A549 (cell line): ENCODE data around the gene UNKL. TPM values are rescaled to one million over a fixed set of nuclear protein-coding genes. Genes with fewer than 3 reads are reported as not detected.

Experiments
- ATAC-seq, 2 experiments: fragments of 200-7000 bp in 1 of 2; fragments of >200 bp in 1 of 2; cut with Nextera tagmentation in 1 of 2; cut with Tn5 transposase in 1 of 2; 3 replicates each; pipeline versions ENCODE4 v1.8.0 to v1.9.1; 2018 to 2020; ENCODE audit warnings: mild to moderate bottlenecking in 1 of 2, moderate library complexity in 1 of 2
- CTCF ChIA-PET: fragments of 300-600 bp; sonication (Branson Sonifier 250); formaldehyde crosslinking; extraction: SDS; loops from one replicate; lab custom pipeline; 2021; ENCODE audit warnings: antibody characterized with exemption, inconsistent platforms; lab: Yijun Ruan, JAX
- POLR2A ChIA-PET: fragments of 350-600 bp; formaldehyde crosslinking; extraction: SDS; loops from one replicate; lab custom pipeline; 2021; ENCODE audit warnings: antibody characterized with exemption, inconsistent platforms; lab: Yijun Ruan, JAX
- DNase-seq, 2 experiments: peaks; one replicate each; pipeline versions ENCODE4 v3.0.0 to v3.0.0-alpha.2; 2011 to 2016; ENCODE audit warnings: low read depth in 1 of 2, low spot score in 1 of 2
- FAIRE-seq: peaks from 2 replicates; lab custom pipeline; 2011; peaks lifted over from hg19 to GRCh38; lab: Jason Lieb, UNC
- H3K27ac ChIP-seq, 2 experiments: fragments of >200 bp; sonication (Bioruptor Twin); formaldehyde crosslinking; 3 replicates each; pipeline ENCODE4 v1.5.1; 2016 to 2017
- H3K4me1 ChIP-seq: fragments of >200 bp; sonication (Bioruptor Twin); formaldehyde crosslinking; 3 replicates; pipeline ENCODE4 v1.6.1; 2016
- H3K4me2 ChIP-seq: fragments of >200 bp; sonication (Bioruptor Twin); formaldehyde crosslinking; 3 replicates; pipeline ENCODE4 v1.6.1; 2016
- H3K4me3 ChIP-seq: fragments of >200 bp; sonication (Bioruptor Twin); formaldehyde crosslinking; 3 replicates; pipeline ENCODE4 v1.5.1; 2016
- H3K9me3 ChIP-seq: fragments of >200 bp; sonication (Bioruptor Twin); formaldehyde crosslinking; 3 replicates; pipeline ENCODE4 v1.6.1; 2016
- BHLHE40 ChIP-seq: IDR thresholded peaks from 2 replicates; pipeline ENCODE4 v1.6.1; 2012; ENCODE audit warnings: low read depth, low read length, inconsistent platforms
- CBX2 ChIP-seq: fragments of 200-600 bp; sonication (generic); IDR thresholded peaks from 2 replicates; pipeline ENCODE4 v1.6.1; 2016; ENCODE audit warnings: low read depth, mild to moderate bottlenecking, borderline replicate concordance
- CHD2 ChIP-seq: fragments of 150-350 bp; IDR thresholded peaks from 2 replicates; pipeline ENCODE4 v1.6.1; 2014; ENCODE audit warnings: low read length; ENCODE audit not compliant: partially characterized antibody
- CHD4 ChIP-seq: fragments of 200-600 bp; sonication (generic); IDR thresholded peaks from 2 replicates; pipeline ENCODE4 v1.6.1; 2016; ENCODE audit warnings: antibody characterized with exemption, mild to moderate bottlenecking, borderline replicate concordance
- HOXB5 ChIP-seq: fragments of 250-450 bp; sonication (Bioruptor Pico); IDR thresholded peaks from 2 replicates; pipeline ENCODE4 v1.5.0; 2020; ENCODE audit warnings: mild to moderate bottlenecking, moderate library complexity
- JUN ChIP-seq, 2 experiments: fragments of >200 bp; sonication (Bioruptor Twin); formaldehyde crosslinking; IDR thresholded peaks; 2 replicates in 1 of 2; 3 replicates in 1 of 2; pipeline ENCODE4 v1.6.1; 2016 to 2017
- KDM5A ChIP-seq: fragments of 200-600 bp; sonication (generic); IDR thresholded peaks from 2 replicates; pipeline ENCODE4 v1.6.1; 2016; ENCODE audit warnings: antibody characterized with exemption, mild to moderate bottlenecking
- NPAS2 ChIP-seq: fragments of 250-450 bp; sonication (Bioruptor Pico); IDR thresholded peaks from 2 replicates; pipeline ENCODE4 v1.8.0; 2022; ENCODE audit warnings: mild to moderate bottlenecking, moderate library complexity, borderline replicate concordance
- POLR2A ChIP-seq: IDR thresholded peaks from 2 replicates; pipeline ENCODE4 v1.6.1; 2012; ENCODE audit warnings: mild to moderate bottlenecking, low read length
- RFX5 ChIP-seq: fragments of 450-650 bp; IDR thresholded peaks from 2 replicates; pipeline ENCODE4 v1.7.1; 2014; ENCODE audit warnings: antibody characterized with exemption, mild to moderate bottlenecking, moderate library complexity
- TFCP2L1 ChIP-seq: fragments of 250-450 bp; sonication (Bioruptor Pico); IDR thresholded peaks from 2 replicates; pipeline ENCODE4 v1.5.0; 2021; ENCODE audit warnings: mild to moderate bottlenecking
- TP53 ChIP-seq: fragments of 250-450 bp; sonication (Bioruptor Pico); IDR thresholded peaks from 2 replicates; pipeline ENCODE4 v1.5.0; 2021; ENCODE audit warnings: mild to moderate bottlenecking, moderate library complexity
- ZFP36 ChIP-seq: fragments of 450-650 bp; IDR thresholded peaks from 2 replicates; pipeline ENCODE4 v1.6.1; 2014; ENCODE audit warnings: borderline replicate concordance; ENCODE audit not compliant: partially characterized antibody
- WGBS: methylation state at CpG from one replicate; pipeline ENCODE4 v1.1.6; 2017; ENCODE audit errors: missing lambda C conversion rate; 5-methylcytosine and 5-hydroxymethylcytosine counted together
- polyA plus RNA-seq, 4 experiments: library from polyadenylated mRNA; depleted of rRNA in 3 of 4; stranded (reverse); fragments of >200 nt; fragmentation: RNase III in 1 of 4; extraction: RNeasy Plus Mini Kit Qiagen cat#74134 plus additional on column Dnase treatment in 1 of 4; gene quantifications; 2 replicates in 3 of 4; 3 replicates in 1 of 4; pipeline ENCODE4 v1.2.3, GENCODE V29; 2011 to 2017
- TF ChIP-seq, protein P1 (sequence below): fragments of 200-600 bp; sonication (generic); IDR thresholded peaks from 2 replicates; pipeline ENCODE4 v1.6.1; 2016; ENCODE audit warnings: antibody characterized with exemption, mild to moderate bottlenecking, moderate library complexity
- TF ChIP-seq, protein P2 (sequence below): fragments of >200 bp; sonication (Bioruptor Twin); formaldehyde crosslinking; IDR thresholded peaks from 3 replicates; pipeline ENCODE4 v1.6.1; 2016
- TF ChIP-seq, protein P3 (sequence below): fragments of >200 bp; sonication (Bioruptor Twin); formaldehyde crosslinking; IDR thresholded peaks from 3 replicates; pipeline ENCODE4 v1.5.1; 2016

The UNKL gene
- polyA plus RNA-seq, 2 of the 4 experiments (the other 2 are of a cell fraction) = 20.7 to 37.6 TPM

DNA sequence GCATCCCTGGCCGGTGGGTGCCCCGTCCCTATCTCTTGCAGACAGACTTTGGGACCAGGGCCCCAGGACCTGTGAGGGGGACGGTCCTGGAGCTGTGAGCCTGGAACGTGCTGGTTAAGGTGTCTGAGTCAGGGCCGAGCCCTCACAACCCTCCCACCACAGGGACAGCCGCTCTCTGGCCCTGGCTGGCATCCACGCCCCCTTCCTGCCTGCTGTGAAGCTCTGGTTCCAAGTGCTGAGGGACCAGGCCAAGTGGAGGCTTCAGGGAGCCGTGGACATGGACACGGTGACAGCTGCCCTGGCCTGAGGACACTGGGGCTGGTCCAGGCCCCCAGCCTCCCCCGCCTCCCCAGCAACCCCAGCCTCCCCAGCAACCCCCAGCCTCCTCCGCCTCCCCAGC is 69.4 kb downstream of the UNKL start:
- DNase-seq = no peak
- no peak overlapping the region for H3K27ac ChIP-seq
- H3K9me3 ChIP-seq = no peaks in the 10 kb centered on the region
- CTCF ChIA-PET = interaction anchor here (0.6 to 9.4 kb wide), 6 partner anchors 8 to 401 kb away, joined by 3 to 78 read pairs (median 4); partner anchors contain the start of gene UQCC4
- no peak for FAIRE-seq
- no peak for ATAC-seq
- H3K4me3 ChIP-seq = no peak overlapping the region
- TF ChIP-seq ZFP36 = no peak
- TF ChIP-seq BHLHE40 = no peak
- no peak for TF ChIP-seq CHD4
- TF ChIP-seq RFX5 = no peak
- TF ChIP-seq POLR2A = no peak
- no peak for TF ChIP-seq KDM5A
- TF ChIP-seq NPAS2 = no peak
- no peak for TF ChIP-seq TP53
- TF ChIP-seq HOXB5 (CRISPR knock-in tag) = no peak
- TF ChIP-seq CBX2 = no peak
- TF ChIP-seq JUN (IDR thresholded peaks at IDR 0.05) = no peak
- TF ChIP-seq, protein P1, sequence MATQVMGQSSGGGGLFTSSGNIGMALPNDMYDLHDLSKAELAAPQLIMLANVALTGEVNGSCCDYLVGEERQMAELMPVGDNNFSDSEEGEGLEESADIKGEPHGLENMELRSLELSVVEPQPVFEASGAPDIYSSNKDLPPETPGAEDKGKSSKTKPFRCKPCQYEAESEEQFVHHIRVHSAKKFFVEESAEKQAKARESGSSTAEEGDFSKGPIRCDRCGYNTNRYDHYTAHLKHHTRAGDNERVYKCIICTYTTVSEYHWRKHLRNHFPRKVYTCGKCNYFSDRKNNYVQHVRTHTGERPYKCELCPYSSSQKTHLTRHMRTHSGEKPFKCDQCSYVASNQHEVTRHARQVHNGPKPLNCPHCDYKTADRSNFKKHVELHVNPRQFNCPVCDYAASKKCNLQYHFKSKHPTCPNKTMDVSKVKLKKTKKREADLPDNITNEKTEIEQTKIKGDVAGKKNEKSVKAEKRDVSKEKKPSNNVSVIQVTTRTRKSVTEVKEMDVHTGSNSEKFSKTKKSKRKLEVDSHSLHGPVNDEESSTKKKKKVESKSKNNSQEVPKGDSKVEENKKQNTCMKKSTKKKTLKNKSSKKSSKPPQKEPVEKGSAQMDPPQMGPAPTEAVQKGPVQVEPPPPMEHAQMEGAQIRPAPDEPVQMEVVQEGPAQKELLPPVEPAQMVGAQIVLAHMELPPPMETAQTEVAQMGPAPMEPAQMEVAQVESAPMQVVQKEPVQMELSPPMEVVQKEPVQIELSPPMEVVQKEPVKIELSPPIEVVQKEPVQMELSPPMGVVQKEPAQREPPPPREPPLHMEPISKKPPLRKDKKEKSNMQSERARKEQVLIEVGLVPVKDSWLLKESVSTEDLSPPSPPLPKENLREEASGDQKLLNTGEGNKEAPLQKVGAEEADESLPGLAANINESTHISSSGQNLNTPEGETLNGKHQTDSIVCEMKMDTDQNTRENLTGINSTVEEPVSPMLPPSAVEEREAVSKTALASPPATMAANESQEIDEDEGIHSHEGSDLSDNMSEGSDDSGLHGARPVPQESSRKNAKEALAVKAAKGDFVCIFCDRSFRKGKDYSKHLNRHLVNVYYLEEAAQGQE = no peak
- TF ChIP-seq, protein P2, sequence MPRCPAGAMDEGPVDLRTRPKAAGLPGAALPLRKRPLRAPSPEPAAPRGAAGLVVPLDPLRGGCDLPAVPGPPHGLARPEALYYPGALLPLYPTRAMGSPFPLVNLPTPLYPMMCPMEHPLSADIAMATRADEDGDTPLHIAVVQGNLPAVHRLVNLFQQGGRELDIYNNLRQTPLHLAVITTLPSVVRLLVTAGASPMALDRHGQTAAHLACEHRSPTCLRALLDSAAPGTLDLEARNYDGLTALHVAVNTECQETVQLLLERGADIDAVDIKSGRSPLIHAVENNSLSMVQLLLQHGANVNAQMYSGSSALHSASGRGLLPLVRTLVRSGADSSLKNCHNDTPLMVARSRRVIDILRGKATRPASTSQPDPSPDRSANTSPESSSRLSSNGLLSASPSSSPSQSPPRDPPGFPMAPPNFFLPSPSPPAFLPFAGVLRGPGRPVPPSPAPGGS = no peak
- POLR2A ChIA-PET = interaction anchor here (0.5 to 1.6 kb wide), 2 partner anchors 40 to 64 kb away, joined by 3 read pairs; no protein-coding TSS in a partner anchor
- peaks cover 11% of the 10 kb centered on the region for H3K4me1 ChIP-seq
- no CpG with 5 or more reads among the region's 11 CpGs for WGBS
- no peak overlapping the region for H3K4me2 ChIP-seq

DNA sequence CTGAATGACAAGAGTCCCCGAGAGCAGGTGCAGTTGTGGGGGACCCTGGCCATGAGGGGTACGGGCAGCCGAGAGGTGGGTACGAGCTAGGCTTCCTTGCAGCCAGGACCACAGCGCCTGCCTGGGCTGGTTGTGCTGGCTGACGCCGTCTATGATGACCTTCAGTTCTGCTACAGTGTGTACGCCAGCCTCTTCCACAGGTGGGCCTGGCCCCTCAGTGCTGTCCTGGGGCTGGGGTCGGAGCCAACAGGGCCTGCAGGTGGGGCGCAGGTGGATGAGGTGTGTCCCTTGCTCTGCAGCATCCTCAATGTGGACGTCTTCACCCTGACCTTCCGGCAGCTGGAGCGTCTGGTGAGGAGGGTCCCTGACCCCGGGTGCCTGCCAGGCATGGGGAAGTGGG is 70.0 kb downstream of the UNKL start:
- H3K9me3 ChIP-seq = no peaks in the 10 kb centered on the region
- WGBS = 80% methylated on average over 12 of the region's 14 CpGs
- CTCF ChIA-PET = interaction anchor here (0.8 to 9.4 kb wide), 5 partner anchors 8 to 401 kb away, joined by 3 to 78 read pairs (median 4); partner anchors contain the start of gene UQCC4
- no peak for ATAC-seq
- DNase-seq = no peak
- TF ChIP-seq, protein P2 = no peak
- no peak for TF ChIP-seq CHD2
- TF ChIP-seq, protein P3, sequence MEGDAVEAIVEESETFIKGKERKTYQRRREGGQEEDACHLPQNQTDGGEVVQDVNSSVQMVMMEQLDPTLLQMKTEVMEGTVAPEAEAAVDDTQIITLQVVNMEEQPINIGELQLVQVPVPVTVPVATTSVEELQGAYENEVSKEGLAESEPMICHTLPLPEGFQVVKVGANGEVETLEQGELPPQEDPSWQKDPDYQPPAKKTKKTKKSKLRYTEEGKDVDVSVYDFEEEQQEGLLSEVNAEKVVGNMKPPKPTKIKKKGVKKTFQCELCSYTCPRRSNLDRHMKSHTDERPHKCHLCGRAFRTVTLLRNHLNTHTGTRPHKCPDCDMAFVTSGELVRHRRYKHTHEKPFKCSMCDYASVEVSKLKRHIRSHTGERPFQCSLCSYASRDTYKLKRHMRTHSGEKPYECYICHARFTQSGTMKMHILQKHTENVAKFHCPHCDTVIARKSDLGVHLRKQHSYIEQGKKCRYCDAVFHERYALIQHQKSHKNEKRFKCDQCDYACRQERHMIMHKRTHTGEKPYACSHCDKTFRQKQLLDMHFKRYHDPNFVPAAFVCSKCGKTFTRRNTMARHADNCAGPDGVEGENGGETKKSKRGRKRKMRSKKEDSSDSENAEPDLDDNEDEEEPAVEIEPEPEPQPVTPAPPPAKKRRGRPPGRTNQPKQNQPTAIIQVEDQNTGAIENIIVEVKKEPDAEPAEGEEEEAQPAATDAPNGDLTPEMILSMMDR = no peak
- TF ChIP-seq TFCP2L1 (CRISPR knock-in tag) = no peak
- TF ChIP-seq TP53 = no peak
- H3K4me3 ChIP-seq = no peak overlapping the region
- POLR2A ChIA-PET = interaction anchor here (0.5 to 1.6 kb wide), 2 partner anchors 39 to 64 kb away, joined by 3 read pairs; no protein-coding TSS in a partner anchor
- H3K4me1 ChIP-seq = peaks cover 11% of the 10 kb centered on the region
- no peak overlapping the region for H3K4me2 ChIP-seq
- FAIRE-seq = no peak
- no peak overlapping the region for H3K27ac ChIP-seq
